Retinal pigment epithelial cell (primary cell): ENCODE measurements around the gene DTHD1.

Experiments used
- DNase-seq: peaks from one replicate; pipeline ENCODE4 v3.0.0-alpha.2; 2010; ENCODE audit warnings: low read depth
- H3K4me3 ChIP-seq: 2 replicates; pipeline ENCODE4 v1.5.1; 2011; ENCODE audit warnings: mild to moderate bottlenecking, low read length, control low read depth, moderate library complexity
- TF ChIP-seq, protein P1 (sequence below): conservative IDR thresholded peaks from 2 replicates; pipeline ENCODE4 v1.5.1; 2011; ENCODE audit warnings: low read depth, low read length, control low read depth, inconsistent platforms

The DTHD1 gene

DNA sequence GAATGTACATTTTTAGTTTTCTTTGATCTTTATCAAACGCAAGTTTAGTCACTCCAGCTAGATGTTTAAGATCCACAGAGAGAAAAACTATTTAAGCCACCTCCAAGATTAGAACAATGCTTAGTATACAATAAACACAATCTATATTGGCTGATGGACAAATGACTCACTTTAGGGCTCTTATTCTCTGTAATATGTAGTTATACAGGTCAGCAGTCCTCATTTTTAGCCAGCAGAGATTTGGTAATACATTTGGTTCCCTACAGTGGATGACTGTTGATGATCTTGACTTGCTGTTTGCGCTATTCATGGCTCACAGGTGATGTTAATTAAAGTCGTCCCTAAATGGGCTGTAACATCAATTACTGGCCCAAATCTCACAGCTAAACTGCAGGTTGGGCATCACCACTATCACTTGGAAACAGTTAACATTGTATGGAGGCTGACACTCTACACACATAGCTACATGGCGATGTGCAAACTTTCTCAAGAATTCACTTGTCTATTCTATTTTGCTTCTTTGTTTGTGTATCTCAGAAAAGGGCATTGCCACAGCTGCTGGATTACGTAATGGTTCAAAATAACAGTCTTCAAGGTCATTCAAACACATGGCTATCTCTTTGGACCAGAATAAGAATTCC, 11.8 kb upstream of the DTHD1 start:
- TF ChIP-seq, protein P1, sequence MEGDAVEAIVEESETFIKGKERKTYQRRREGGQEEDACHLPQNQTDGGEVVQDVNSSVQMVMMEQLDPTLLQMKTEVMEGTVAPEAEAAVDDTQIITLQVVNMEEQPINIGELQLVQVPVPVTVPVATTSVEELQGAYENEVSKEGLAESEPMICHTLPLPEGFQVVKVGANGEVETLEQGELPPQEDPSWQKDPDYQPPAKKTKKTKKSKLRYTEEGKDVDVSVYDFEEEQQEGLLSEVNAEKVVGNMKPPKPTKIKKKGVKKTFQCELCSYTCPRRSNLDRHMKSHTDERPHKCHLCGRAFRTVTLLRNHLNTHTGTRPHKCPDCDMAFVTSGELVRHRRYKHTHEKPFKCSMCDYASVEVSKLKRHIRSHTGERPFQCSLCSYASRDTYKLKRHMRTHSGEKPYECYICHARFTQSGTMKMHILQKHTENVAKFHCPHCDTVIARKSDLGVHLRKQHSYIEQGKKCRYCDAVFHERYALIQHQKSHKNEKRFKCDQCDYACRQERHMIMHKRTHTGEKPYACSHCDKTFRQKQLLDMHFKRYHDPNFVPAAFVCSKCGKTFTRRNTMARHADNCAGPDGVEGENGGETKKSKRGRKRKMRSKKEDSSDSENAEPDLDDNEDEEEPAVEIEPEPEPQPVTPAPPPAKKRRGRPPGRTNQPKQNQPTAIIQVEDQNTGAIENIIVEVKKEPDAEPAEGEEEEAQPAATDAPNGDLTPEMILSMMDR, result no peak
- no peak overlapping the region for H3K4me3 ChIP-seq
- no peak for DNase-seq

GRCh38 chr4:36273276-36273675, 8.1 kb upstream of the DTHD1 start:
- TF ChIP-seq, protein P1, result no peak
- no peak for DNase-seq
- no peak overlapping the region for H3K4me3 ChIP-seq

DNA sequence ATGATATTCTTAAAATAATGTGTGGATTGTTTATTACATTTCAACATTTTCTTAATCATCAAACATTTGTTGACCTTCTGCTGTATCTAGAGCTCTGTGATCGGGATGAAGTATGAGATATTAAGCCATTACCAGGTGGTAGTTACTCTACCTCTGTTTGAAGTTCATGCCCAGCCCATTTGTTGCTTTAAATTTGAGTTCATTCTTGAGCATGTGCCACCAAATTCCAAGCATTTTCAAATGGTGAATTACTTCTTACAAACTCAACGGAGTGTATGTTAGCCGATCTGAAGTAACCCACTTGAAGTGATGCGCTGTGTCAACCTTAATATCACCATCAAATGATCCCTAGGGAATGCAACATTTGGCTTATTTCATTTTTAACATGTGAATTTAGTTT, 7.3 kb upstream of the DTHD1 start:
- TF ChIP-seq, protein P1, result no peak
- no peak for DNase-seq

DNA sequence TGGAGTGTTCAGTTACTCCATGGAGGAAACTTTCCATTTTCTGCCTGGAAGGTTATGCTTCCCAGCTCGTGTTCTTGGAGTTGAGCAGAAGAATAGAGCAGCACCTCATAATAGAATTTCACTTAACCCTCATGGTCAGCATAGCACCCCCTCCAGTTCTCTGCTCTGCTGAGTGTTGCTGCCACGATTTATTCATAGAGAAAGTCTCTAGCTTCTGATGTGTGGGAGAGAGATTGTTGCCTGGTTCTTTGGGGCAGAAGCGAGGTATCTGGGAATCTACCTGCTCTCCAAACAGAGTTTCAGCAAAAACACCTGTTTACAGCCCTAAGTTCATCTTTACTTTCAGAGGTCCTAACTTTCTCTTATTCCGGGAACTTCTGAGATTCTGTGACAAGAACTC, 3.9 kb upstream of the DTHD1 start:
- TF ChIP-seq, protein P1, result no peak
- no peak overlapping the region for H3K4me3 ChIP-seq
- no peak for DNase-seq

More for the DNA sequence above, 7.3 kb upstream of the DTHD1 start:
- H3K4me3 ChIP-seq, result no peak overlapping the region

DNA sequence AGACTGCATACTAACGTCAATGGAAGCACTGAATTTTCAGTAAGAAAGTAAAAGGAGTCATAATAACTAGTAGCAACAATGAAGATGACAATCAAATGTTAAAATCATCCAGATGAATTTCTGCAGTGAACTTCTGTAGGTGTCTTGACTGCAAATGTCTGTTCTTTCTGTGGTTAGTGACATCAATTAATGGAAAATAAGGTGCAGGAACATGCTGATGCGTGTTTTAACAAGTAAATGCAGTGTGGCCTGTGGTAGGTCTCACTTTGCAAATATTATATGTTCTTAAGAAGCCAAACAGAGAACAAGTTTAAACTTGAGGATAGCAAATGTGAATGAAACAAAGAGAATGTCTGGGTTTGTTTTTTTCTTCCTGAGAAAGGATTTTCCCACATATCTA, 2.6 kb upstream of the DTHD1 start:
- DNase-seq, result no peak
- no peak overlapping the region for H3K4me3 ChIP-seq
- TF ChIP-seq, protein P1, result no peak

DNA sequence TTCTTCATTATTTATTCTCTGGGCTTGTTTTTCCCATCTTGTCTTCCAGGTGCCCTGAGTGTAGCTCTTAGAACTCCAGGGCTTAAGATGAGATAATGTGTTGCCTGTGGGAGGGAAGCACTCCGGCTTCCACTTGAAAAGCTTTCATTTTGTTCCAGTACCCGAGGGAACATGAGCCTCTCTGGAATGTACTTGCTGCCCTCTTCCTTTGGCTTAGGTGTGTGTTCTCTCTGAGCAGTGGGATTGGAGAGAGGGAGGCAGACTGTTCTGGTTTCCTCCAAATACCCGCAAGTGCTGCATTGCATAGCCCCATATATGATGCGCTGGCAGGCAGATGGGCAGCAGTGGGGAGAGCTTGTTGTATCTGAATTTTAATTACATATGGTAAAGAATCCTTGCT, 861 bp upstream of the DTHD1 start:
- H3K4me3 ChIP-seq, result no peak overlapping the region
- DNase-seq, result no peak
- TF ChIP-seq, protein P1, result no peak

DNA sequence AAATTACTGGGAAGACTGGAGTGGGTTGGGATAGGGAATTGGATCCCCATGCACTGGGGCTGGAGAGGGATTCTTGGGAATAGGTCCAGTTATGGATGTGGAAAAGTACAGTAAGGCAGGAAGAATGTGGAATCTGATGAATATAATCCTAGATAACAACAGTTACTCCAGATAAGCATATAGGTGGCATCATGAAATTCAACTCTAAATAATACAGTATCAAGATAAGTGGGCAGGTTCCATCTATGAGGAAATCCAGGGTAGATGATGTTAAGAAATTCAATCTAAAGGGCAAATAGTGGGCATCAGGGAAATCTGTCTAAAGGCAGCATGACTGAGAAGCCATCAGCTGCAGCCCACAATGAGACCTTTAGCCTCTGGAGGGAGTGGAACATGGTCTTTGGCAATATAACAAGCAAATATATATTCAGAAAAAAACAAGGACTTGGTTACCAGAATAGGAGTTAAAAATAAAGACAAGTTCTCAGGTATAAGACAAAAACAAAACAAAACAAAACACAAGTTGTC, 1.2 kb downstream of the DTHD1 start:
- no peak for DNase-seq
- TF ChIP-seq, protein P1, result no peak
- H3K4me3 ChIP-seq, result no peak overlapping the region
